ENCODE measurements around the gene ZBTB16. TPM values are rescaled to one million over a fixed set of nuclear protein-coding genes. Genes with fewer than 3 reads are reported as not detected.
A peak's percentile ranks its signal among the peaks of the same experiment; 100 is the strongest.

The ZBTB16 gene
- total RNA-seq, 1 donor from 2014 or later: 64.5 TPM

DNA sequence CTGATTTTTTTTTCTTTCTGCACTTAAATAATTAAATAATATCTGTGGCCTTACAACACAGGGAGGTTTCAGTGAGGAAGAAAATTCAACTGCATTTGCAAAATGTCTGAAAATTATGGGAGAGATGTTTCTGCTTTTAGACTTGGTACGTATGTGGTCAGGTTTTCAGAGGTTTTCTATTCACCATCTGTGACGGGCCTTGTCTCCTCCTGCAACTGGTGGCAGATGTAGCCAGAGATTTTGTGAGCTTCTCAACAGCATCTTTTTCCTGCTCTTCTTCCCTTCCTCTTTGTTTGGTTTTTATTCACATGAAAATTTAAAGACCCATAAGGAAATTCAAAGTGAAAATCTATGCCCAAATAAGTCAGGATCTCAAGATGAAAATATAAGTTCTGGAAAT, 38.3 kb downstream of the ZBTB16 start:
- no peak for DNase-seq
- no peak overlapping the region for H3K27ac ChIP-seq (replicated peaks)
- intact Hi-C loops (cut with micrococcal nuclease): no loop called here
- TF ChIP-seq, protein P1, sequence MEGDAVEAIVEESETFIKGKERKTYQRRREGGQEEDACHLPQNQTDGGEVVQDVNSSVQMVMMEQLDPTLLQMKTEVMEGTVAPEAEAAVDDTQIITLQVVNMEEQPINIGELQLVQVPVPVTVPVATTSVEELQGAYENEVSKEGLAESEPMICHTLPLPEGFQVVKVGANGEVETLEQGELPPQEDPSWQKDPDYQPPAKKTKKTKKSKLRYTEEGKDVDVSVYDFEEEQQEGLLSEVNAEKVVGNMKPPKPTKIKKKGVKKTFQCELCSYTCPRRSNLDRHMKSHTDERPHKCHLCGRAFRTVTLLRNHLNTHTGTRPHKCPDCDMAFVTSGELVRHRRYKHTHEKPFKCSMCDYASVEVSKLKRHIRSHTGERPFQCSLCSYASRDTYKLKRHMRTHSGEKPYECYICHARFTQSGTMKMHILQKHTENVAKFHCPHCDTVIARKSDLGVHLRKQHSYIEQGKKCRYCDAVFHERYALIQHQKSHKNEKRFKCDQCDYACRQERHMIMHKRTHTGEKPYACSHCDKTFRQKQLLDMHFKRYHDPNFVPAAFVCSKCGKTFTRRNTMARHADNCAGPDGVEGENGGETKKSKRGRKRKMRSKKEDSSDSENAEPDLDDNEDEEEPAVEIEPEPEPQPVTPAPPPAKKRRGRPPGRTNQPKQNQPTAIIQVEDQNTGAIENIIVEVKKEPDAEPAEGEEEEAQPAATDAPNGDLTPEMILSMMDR (IDR thresholded peaks at IDR 0.05; ENCODE audit: borderline replicate concordance): no peak
- no peak overlapping the region for H3K4me3 ChIP-seq
- H3K27me3 ChIP-seq (ENCODE audit: low read depth): no peaks in the 10 kb centered on the region
- peaks cover 100% of the 10 kb centered on the region for H3K4me1 ChIP-seq
- no peaks in the 10 kb centered on the region for H3K9me3 ChIP-seq (replicated peaks)
- H3K36me3 ChIP-seq: peaks cover 24% of the 10 kb centered on the region

DNA sequence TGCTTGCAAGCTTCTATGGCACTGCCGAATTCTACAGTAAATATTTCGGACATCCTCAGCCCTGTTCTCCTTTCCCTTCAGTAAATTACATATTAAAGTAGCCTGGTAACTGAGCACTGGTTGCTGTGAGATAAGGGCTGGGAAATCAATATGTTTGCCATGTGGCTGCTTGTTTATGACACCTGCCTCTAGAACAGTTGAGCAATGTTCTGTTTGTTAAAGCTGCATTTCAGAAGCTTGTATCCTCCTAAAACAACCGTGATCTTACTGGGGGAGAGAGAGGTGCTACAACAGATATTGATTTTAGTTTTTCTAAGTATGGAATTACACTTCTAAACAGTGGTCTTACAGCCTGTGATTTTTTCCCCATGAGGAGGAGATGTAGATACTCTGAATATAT, 39.4 kb downstream of the ZBTB16 start:
- Histone ChIP-seq H3K36me3 (peaks cover 22% of the 10 kb centered on the region), H3K27ac (replicated peaks) (no peak overlapping the region), H3K9me3 (replicated peaks) (no peaks in the 10 kb centered on the region), H3K4me1 (peaks cover 100% of the 10 kb centered on the region), H3K4me3 (no peak overlapping the region), H3K27me3 (ENCODE audit: low read depth) (no peaks in the 10 kb centered on the region)
- DNase-seq: no peak
- TF ChIP-seq, protein P1 (IDR thresholded peaks at IDR 0.05; ENCODE audit: borderline replicate concordance): no peak
- intact Hi-C loops (cut with micrococcal nuclease): no loop called here

DNA sequence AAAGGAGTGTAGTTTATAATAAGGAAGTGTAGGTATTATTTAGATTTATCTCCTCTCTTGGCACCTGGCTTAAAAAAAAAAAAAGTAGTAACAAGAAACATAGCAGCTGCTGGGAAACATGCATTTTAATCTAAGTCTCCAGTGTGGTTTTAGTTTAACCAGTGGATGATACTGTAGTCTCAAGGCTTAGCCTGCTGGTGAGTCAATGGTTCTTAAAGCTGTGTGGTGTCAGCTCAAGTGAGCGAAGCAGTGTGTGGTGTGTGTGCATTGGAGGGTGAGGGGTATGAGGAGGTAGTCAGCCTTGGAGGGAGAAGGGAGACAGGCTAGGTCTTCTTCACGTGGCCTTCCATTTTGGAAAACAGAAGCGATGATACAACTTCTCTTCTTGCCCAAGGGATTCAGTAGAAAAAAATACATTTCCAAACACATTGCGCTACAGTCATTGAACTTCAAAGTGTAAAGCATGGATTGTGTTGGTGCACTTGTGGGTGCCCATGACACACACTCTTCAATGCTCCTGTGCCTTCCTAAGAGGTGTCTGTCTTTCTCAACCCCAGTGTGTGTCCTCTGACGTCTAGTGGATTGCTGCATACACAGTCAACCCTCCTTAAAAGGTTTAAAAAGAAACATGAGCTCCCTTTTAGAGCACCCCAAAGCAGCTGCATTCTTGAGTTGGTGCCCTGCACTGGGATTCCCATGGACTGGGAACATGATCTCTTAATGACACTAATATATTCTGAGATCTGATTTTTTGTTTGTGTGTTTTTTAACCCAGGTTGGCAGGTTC, 40.1 kb downstream of the ZBTB16 start:
- H3K4me3 ChIP-seq: no peak overlapping the region
- intact Hi-C loops (cut with micrococcal nuclease): no loop called here
- DNase-seq: no peak
- peaks cover 17% of the 10 kb centered on the region for H3K36me3 ChIP-seq
- no peaks in the 10 kb centered on the region for H3K27me3 ChIP-seq (ENCODE audit: low read depth)
- TF ChIP-seq, protein P1 (IDR thresholded peaks at IDR 0.05; ENCODE audit: borderline replicate concordance): no peak
- H3K9me3 ChIP-seq (replicated peaks): no peaks in the 10 kb centered on the region
- peaks cover 100% of the 10 kb centered on the region for H3K4me1 ChIP-seq
- H3K27ac ChIP-seq (replicated peaks): no peak overlapping the region

DNA sequence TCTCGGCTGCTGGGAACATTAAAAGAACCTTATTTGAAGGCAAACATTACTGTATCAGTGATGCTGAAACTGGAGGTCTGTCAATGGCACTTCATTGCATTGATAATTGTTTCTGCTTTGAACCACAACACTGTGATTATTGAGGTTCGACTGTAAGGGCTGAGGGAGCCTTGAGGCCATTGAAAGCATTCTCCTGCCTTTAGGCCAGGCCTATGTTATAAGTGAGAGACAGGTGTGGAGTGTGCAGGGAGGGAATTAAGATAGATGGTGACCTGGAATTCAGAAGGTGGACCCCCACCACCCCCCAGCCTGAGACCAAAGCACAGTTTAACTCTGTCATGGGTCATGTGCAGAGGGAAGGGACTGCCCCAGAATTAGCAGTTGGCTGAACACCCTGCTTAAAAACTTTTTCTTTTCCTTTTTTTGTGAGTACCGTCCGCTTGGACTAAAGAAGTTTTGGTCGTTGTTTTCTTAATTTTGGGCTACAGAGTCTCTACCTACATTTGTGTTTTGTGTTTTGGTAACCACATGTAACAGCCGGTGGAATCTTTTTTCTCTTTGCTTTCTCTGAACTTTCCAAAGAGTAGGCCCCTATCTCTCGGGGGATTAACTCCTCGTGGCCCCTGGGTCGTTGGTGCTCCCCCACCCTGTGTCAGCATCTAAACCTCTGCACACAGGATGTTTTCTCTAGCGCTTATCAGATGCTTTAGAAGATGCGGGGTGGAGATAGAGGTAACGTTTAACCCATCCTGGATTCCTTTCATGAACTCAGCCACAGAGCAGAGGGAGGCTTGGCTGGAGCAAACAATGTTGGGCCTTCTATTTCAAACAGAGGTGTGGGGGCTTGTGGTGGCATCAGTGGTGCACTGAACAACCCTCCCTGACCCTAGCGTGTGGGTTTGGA, 43.7 kb downstream of the ZBTB16 start:
- intact Hi-C loops (cut with micrococcal nuclease): no loop called here
- H3K36me3 ChIP-seq: peaks cover 25% of the 10 kb centered on the region
- no peak overlapping the region for H3K4me3 ChIP-seq
- no peaks in the 10 kb centered on the region for H3K27me3 ChIP-seq (ENCODE audit: low read depth)
- DNase-seq: no peak
- H3K4me1 ChIP-seq: peaks cover 100% of the 10 kb centered on the region
- H3K9me3 ChIP-seq (replicated peaks): no peaks in the 10 kb centered on the region
- H3K27ac ChIP-seq (replicated peaks): no peak overlapping the region
- TF ChIP-seq, protein P1 (IDR thresholded peaks at IDR 0.05; ENCODE audit: borderline replicate concordance): no peak

DNA sequence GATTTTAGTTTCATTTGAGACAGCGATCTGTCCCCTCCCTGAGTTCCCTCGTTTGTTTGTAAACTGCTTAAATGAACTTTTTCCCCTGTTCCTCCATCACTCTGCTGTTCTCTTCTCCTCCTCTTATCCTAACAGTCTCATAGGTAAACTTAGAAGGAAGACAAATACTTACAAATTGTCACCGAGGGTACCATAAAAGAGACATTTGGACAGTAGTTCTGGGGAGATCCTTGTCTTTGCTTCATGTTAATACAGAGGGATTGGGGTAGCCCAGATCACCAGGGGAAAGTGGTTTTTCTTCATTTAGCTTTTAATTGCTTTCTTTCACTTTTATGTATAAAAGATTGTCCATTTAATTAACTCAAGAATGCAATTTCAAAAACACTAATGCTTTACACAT, 46.1 kb downstream of the ZBTB16 start:
- Histone ChIP-seq H3K4me1 (peaks cover 100% of the 10 kb centered on the region), H3K9me3 (replicated peaks) (no peaks in the 10 kb centered on the region), H3K36me3 (peaks cover 17% of the 10 kb centered on the region), H3K4me3 (no peak overlapping the region), H3K27ac (replicated peaks) (peak overlapping the region; percentile 36), H3K27me3 (ENCODE audit: low read depth) (no peaks in the 10 kb centered on the region)
- TF ChIP-seq, protein P1 (IDR thresholded peaks at IDR 0.05; ENCODE audit: borderline replicate concordance): no peak
- intact Hi-C loops (cut with micrococcal nuclease): no loop called here
- DNase-seq: no peak
